ENCODE measurements around the gene TMEM117.

Gene TMEM117

GRCh38 chr12:44143175-44143574 is 307.3 kb downstream of the TMEM117 start:
- no peak for DNase-seq (ENCODE audit: low read depth)
- TF ChIP-seq, protein P1, sequence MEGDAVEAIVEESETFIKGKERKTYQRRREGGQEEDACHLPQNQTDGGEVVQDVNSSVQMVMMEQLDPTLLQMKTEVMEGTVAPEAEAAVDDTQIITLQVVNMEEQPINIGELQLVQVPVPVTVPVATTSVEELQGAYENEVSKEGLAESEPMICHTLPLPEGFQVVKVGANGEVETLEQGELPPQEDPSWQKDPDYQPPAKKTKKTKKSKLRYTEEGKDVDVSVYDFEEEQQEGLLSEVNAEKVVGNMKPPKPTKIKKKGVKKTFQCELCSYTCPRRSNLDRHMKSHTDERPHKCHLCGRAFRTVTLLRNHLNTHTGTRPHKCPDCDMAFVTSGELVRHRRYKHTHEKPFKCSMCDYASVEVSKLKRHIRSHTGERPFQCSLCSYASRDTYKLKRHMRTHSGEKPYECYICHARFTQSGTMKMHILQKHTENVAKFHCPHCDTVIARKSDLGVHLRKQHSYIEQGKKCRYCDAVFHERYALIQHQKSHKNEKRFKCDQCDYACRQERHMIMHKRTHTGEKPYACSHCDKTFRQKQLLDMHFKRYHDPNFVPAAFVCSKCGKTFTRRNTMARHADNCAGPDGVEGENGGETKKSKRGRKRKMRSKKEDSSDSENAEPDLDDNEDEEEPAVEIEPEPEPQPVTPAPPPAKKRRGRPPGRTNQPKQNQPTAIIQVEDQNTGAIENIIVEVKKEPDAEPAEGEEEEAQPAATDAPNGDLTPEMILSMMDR (IDR thresholded peaks at IDR 0.05; ENCODE audit: low read length, missing control alignments): no peak
- H3K4me3 ChIP-seq (replicated peaks; ENCODE audit: low read depth, low read length): no peak overlapping the region

DNA sequence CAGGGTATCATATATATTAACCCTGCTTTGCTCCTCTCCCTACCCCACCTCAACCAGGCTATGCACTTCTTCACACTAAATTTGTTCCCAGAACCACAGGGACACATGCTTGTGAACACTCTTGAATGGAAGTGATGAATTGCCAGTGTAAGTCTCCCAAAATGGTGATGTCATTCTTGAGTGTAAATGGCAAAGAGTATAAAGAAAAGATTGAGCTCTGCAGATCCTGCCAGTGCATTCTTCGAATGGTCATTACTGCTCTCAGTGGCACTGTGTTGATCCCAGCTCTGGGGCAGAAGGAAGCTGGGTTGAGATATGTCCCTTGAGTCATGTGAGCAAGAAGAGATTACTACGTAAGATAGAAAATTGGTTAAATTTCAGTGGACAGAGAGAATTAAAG is 313.1 kb downstream of the TMEM117 start:
- no peak for DNase-seq (ENCODE audit: low read depth)
- TF ChIP-seq, protein P1 (IDR thresholded peaks at IDR 0.05; ENCODE audit: low read length, missing control alignments): no peak
- no peak overlapping the region for H3K4me3 ChIP-seq (replicated peaks; ENCODE audit: low read depth, low read length)

DNA sequence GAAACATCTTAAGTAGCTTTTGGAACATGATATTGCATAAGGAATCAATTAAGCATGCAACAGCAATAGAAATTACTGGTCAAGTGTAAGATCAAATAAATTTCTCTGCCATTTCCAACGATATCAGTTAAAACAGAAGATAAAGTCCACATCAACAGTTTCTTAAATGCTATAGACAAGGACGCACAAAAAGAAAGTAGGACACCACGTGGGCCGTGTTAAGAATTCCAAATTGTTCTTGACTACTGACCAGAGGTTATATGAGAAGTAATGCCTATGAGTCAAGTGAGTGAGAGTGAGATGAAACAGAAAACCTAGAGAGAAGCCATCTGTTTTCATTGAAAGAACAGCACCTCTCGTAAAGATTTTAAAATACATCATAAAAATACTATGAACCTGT is 318.2 kb downstream of the TMEM117 start:
- H3K4me3 ChIP-seq (replicated peaks; ENCODE audit: low read depth, low read length): peak overlapping the region; percentile 39
- DNase-seq (ENCODE audit: low read depth): peak; percentile 31
- TF ChIP-seq, protein P1 (IDR thresholded peaks at IDR 0.05; ENCODE audit: low read length, missing control alignments): no peak

DNA sequence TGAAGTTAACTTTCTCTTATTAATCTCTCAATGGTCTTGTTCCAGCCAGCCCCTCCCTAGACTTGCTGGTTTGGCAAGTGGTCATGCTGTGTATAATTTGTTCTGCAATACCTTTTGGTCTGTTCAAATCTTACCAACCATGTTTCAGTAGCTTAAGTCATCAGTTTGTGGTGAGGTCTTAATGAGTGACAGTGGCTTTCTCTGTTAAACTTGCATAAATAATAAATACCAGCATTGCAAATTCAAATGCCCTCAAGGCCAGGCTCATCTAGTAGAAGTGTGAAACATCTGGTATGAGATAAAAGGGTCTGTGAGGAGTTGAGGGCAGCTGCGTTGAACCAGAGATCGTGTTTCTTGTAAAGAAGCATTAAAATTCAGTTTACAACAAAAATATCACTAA is 319.5 kb downstream of the TMEM117 start:
- H3K4me3 ChIP-seq (replicated peaks; ENCODE audit: low read depth, low read length): no peak overlapping the region
- no peak for DNase-seq (ENCODE audit: low read depth)
- TF ChIP-seq, protein P1 (IDR thresholded peaks at IDR 0.05; ENCODE audit: low read length, missing control alignments): no peak

GRCh38 chr12:44157359-44157758 is 321.5 kb downstream of the TMEM117 start:
- TF ChIP-seq, protein P1 (IDR thresholded peaks at IDR 0.05; ENCODE audit: low read length, missing control alignments): no peak
- H3K4me3 ChIP-seq (replicated peaks; ENCODE audit: low read depth, low read length): no peak overlapping the region
- DNase-seq (ENCODE audit: low read depth): no peak

GRCh38 chr12:44158746-44159145 is 322.9 kb downstream of the TMEM117 start:
- DNase-seq (ENCODE audit: low read depth): no peak
- no peak overlapping the region for H3K4me3 ChIP-seq (replicated peaks; ENCODE audit: low read depth, low read length)
- TF ChIP-seq, protein P1 (IDR thresholded peaks at IDR 0.05; ENCODE audit: low read length, missing control alignments): no peak

DNA sequence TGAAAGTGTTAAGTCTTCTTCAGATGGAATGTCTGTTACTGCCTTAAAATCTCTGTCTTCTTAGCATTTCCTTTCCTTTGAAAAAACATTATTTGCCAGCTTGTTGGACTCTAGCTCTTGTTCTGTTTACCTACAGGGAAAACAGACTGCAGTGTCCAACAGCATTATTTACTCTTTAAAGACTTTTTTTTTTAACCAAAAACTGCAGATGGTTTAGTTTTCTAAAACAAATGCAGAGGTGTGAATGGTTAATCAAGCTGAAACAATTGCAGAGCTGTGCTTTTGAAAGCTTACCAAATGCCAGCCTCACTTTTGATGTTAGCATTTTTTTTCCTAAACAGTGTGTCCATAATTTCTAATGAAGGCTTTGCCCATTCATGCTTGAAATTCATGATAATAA is 323.3 kb downstream of the TMEM117 start:
- no peak for DNase-seq (ENCODE audit: low read depth)
- H3K4me3 ChIP-seq (replicated peaks; ENCODE audit: low read depth, low read length): no peak overlapping the region
- TF ChIP-seq, protein P1 (IDR thresholded peaks at IDR 0.05; ENCODE audit: low read length, missing control alignments): no peak
